ENCODE results near the gene IL18R1. TPM values are rescaled to one million over a fixed set of nuclear protein-coding genes. Genes with fewer than 3 reads are reported as not detected.

The IL18R1 gene
- total and polyA plus RNA-seq, 9 of the 15 experiments (the other 6 are each of a cell fraction or from before 2014, with no cell fraction given): 0.55 to 10.0 (median 2.5) TPM

DNA sequence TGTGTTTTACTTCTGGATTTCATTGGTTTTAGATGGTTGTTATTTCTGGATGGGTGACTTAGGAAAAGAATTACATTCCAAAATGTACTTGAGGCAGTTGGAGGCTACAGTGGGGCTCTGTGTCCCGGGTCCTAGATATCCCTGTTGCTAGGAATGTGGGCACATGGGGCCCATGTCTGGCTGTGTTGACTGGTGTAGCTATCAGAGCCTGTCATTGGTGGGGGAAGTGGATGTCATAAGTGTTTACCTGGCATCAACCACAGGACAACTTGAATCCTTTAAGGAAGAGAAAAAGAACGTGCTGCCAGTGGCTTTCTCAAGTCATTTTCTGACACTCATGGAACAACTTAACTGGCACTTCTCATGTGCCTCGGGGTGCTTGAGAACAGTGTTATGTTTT is 30.4 kb downstream of the IL18R1 start:
- TF ChIP-seq SIX5 (IDR thresholded peaks at IDR 0.05; ENCODE audit: borderline replicate concordance in 1 of 2, insufficient read depth in 1 of 2, low read depth in 1 of 2, low read length in 2 of 2) (no peak), NFXL1 (CRISPR knock-in tag; IDR thresholded peaks at IDR 0.05) (no peak), ARHGAP35 (IDR thresholded peaks at IDR 0.05; ENCODE audit: partially characterized antibody) (no peak)
- Histone ChIP-seq H3K36me3 (ENCODE audit: control insufficient read depth, insufficient read depth, low read length) (no peaks in the 10 kb centered on the region), H3K4me3 (no peak overlapping the region), H3K9ac (ENCODE audit: insufficient read depth in 1 of 2, low read depth in 2 of 2, low read length in 2 of 2) (no peak overlapping the region), H4K20me1 (replicated peaks; ENCODE audit: control insufficient read depth, insufficient read depth, low read length) (no peaks in the 10 kb centered on the region; the same call in 1 of the 2 replicates), H3K4me2 (ENCODE audit: insufficient read depth, low read length) (no peak overlapping the region), H3K9me1 (ENCODE audit: control insufficient read depth, insufficient read depth, low read length) (no peaks in the 10 kb centered on the region), H3K79me2 (ENCODE audit: control insufficient read depth, insufficient read depth, low read length) (no peaks in the 10 kb centered on the region), H3K27ac (ENCODE audit: extremely low read depth, low read depth, low read length) (no peak overlapping the region), H3K9me3 (replicated peaks; ENCODE audit: control insufficient read depth, insufficient read depth, low read depth, low read length) (no peaks in the 10 kb centered on the region; the same call in 1 of the 2 replicates), H3K4me1 (replicated peaks in 1 of 2; ENCODE audit: control insufficient read depth in 2 of 2, insufficient read depth in 2 of 2, low read length in 2 of 2) (peaks cover 0 to under 1% of the 10 kb centered on the region in 2 experiments; a peak in 1 of 5 replicates), H2AFZ (ENCODE audit: low read depth, low read length) (0 out of 2 replicates have a peak overlapping the region, but pooled peaks have one; percentile 8), H3K27me3 (ENCODE audit: control insufficient read depth in 2 of 2, insufficient read depth in 2 of 2, low read length in 2 of 2) (no peaks in the 10 kb centered on the region)
- no peak for FAIRE-seq
- WGBS (ENCODE audit: insufficient coverage, low coverage, missing lambda C conversion rate): 19% methylated on average over 3 of the region's 3 CpGs
- no peak for DNase-seq (ENCODE audit: extremely low read depth in 1 of 4, low spot score in 3 of 4)
- intact Hi-C loops (cut with micrococcal nuclease): no loop called here
- CTCF ChIA-PET (ENCODE audit: low intra/inter-chr PET ratio): no interaction called here
- in situ Hi-C loops (cut with MboI): no loop called here
- POLR2A ChIA-PET: no interaction called here
- ATAC-seq: no peak
- no TSS peak for BruUV-seq (replicated peaks)

DNA sequence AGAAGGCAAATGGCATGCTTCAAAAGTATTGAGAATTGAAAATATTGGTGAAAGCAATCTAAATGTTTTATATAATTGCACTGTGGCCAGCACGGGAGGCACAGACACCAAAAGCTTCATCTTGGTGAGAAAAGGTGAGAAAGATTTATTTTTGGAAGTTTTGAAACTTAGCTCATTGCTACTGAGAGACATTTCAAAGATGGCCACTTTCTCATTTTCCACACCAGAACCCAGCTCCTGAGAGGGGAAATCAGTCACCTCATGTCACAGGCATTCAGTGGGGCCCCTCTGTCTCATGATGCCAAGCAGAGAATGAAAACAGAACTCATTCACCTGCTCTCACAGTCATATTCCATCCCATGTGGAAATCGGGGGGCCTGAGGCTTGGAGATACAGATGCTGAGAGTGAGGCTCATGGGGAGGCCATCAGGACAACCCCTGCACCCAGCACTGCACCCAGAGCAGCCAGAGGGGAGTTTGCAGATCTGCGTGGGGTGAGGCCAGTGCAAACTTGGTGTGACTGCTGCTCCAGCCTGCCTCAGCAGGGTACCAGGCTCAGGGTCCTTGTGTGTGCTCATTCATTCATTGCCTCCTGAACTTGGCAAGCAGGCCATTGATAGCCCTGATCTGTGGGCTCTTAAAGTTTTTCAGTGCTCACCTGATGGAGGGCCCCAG is 31.4 kb downstream of the IL18R1 start:
- TF ChIP-seq HBP1 (CRISPR knock-in tag; IDR thresholded peaks at IDR 0.05): no peak
- TF ChIP-seq POLR2H (tag; IDR thresholded peaks at IDR 0.05; ENCODE audit: low read depth): no peak
- no peak for TF ChIP-seq POLR2AphosphoS5 (IDR thresholded peaks at IDR 0.05; ENCODE audit: control insufficient read depth, insufficient read depth, low read depth, low read length)
- TF ChIP-seq SMAD2 (IDR thresholded peaks at IDR 0.05; ENCODE audit: low read depth, low read length): no peak
- TF ChIP-seq FOXA1 (IDR thresholded peaks at IDR 0.05; ENCODE audit: borderline replicate concordance): no peak
- FAIRE-seq (no peak), ATAC-seq (no peak), DNase-seq (ENCODE audit: extremely low read depth in 1 of 4, low spot score in 3 of 4) (no peak)
- intact Hi-C loops (cut with micrococcal nuclease): no loop called here
- Histone ChIP-seq H3K4me3 (no peak overlapping the region), H3K9me3 (replicated peaks; ENCODE audit: control insufficient read depth, insufficient read depth, low read depth, low read length) (no peaks in the 10 kb centered on the region; the same call in 1 of the 2 replicates), H3K4me2 (ENCODE audit: insufficient read depth, low read length) (no peak overlapping the region), H4K20me1 (replicated peaks; ENCODE audit: control insufficient read depth, insufficient read depth, low read length) (no peaks in the 10 kb centered on the region; the same call in 1 of the 2 replicates), H3K79me2 (ENCODE audit: control insufficient read depth, insufficient read depth, low read length) (no peaks in the 10 kb centered on the region), H3K9ac (ENCODE audit: insufficient read depth in 1 of 2, low read depth in 2 of 2, low read length in 2 of 2) (no peak overlapping the region), H3K9me1 (ENCODE audit: control insufficient read depth, insufficient read depth, low read length) (no peaks in the 10 kb centered on the region), H3K27ac (ENCODE audit: extremely low read depth, low read depth, low read length) (no peak overlapping the region), H3K36me3 (ENCODE audit: control insufficient read depth, insufficient read depth, low read length) (no peaks in the 10 kb centered on the region), H3K4me1 (replicated peaks in 1 of 2; ENCODE audit: control insufficient read depth in 2 of 2, insufficient read depth in 2 of 2, low read length in 2 of 2) (peaks cover 4 to 7% of the 10 kb centered on the region in 2 experiments; a peak in 4 of 5 replicates), H3K27me3 (ENCODE audit: control insufficient read depth in 2 of 2, insufficient read depth in 2 of 2, low read length in 2 of 2) (no peaks in the 10 kb centered on the region), H2AFZ (ENCODE audit: low read depth, low read length) (no peak overlapping the region)
- ChIA-PET CTCF (ENCODE audit: low intra/inter-chr PET ratio) (no interaction called here), POLR2A (no interaction called here)
- no TSS peak for BruUV-seq (replicated peaks)
- in situ Hi-C loops (cut with MboI): no loop called here
- 7% methylated on average over 3 of the region's 3 CpGs for WGBS (ENCODE audit: insufficient coverage, low coverage, missing lambda C conversion rate)

Measured in K562 (cell line).